ENCODE measurements around the gene SOX8. TPM values are rescaled to one million over a fixed set of nuclear protein-coding genes. Genes with fewer than 3 reads are reported as not detected.

The SOX8 gene
- total RNA-seq, 1 experiment from 2014 or later: 5.2 TPM

GRCh38 chr16:979147-979546 is 2.4 kb upstream of the SOX8 start:
- Histone ChIP-seq H3K4me1 (ENCODE audit: control insufficient read depth in 1 of 2, insufficient read depth in 2 of 2, low read length in 2 of 2) (peaks cover 0 to 5% of the 10 kb centered on the region in 2 experiments; a peak in 1 of 4 replicates), H4K20me1 (ENCODE audit: insufficient read depth) (no peaks in the 10 kb centered on the region), H3K27ac (ENCODE audit: low read depth, low read length) (no peak overlapping the region), H3K36me3 (ENCODE audit: control insufficient read depth in 1 of 2, insufficient read depth in 2 of 2, low read length in 2 of 2) (no peaks in the 10 kb centered on the region), H2AFZ (ENCODE audit: low read depth, low read length, poor library complexity, severe bottlenecking) (no peak overlapping the region), H3K79me2 (ENCODE audit: insufficient read depth, low read length) (no peaks in the 10 kb centered on the region), H3K9me3 (ENCODE audit: control insufficient read depth in 1 of 2, insufficient read depth in 1 of 2, low read depth in 1 of 2, low read length in 2 of 2) (no peaks in the 10 kb centered on the region), H3K4me2 (ENCODE audit: low read length) (no peak overlapping the region), H3K9me2 (ENCODE audit: insufficient read depth) (no peaks in the 10 kb centered on the region), H3K4me3 (replicated peaks in 1 of 2; ENCODE audit: low read depth in 1 of 2, low read length in 2 of 2) (no peak overlapping the region), H3K9ac (ENCODE audit: low read length) (no peak overlapping the region), H3K27me3 (ENCODE audit: insufficient read depth, low read length) (no peaks in the 10 kb centered on the region)
- ChIA-PET RAD21 (ENCODE audit: low non-redundant PET in 1 of 2, low total read pairs in 2 of 2, uncharacterized antibody in 2 of 2, unreplicated experiment in 2 of 2) (no interaction called here), POLR2A (no interaction called here), CTCF (no interaction called here)
- BruUV-seq (replicated peaks): no TSS peak
- intact Hi-C loops (cut with micrococcal nuclease): no loop called here
- DNase-seq (ENCODE audit: low read depth, low spot score) (no peak), ATAC-seq (no peak)
- no peak for TF ChIP-seq ZFX (IDR thresholded peaks at IDR 0.05)

GRCh38 chr16:979859-980594 is 1.5 kb upstream of the SOX8 start:
- BruUV-seq (replicated peaks): no TSS peak
- Histone ChIP-seq H3K36me3 (ENCODE audit: control insufficient read depth in 1 of 2, insufficient read depth in 2 of 2, low read length in 2 of 2) (no peaks in the 10 kb centered on the region), H3K9me3 (ENCODE audit: control insufficient read depth in 1 of 2, insufficient read depth in 1 of 2, low read depth in 1 of 2, low read length in 2 of 2) (no peaks in the 10 kb centered on the region), H3K4me1 (ENCODE audit: control insufficient read depth in 1 of 2, insufficient read depth in 2 of 2, low read length in 2 of 2) (peaks cover 0 to 1% of the 10 kb centered on the region in 2 experiments; a peak in 1 of 4 replicates), H4K20me1 (ENCODE audit: insufficient read depth) (no peaks in the 10 kb centered on the region), H3K9ac (ENCODE audit: low read length) (no peak overlapping the region), H3K79me2 (ENCODE audit: insufficient read depth, low read length) (no peaks in the 10 kb centered on the region), H2AFZ (ENCODE audit: low read depth, low read length, poor library complexity, severe bottlenecking) (no peak overlapping the region), H3K4me2 (ENCODE audit: low read length) (peak overlapping the region; percentile 86), H3K4me3 (replicated peaks in 1 of 2; ENCODE audit: low read depth in 1 of 2, low read length in 2 of 2) (peak overlapping the region in 1 of 2 experiments; percentile 66; a peak in 2 of 4 replicates), H3K27me3 (ENCODE audit: insufficient read depth, low read length) (no peaks in the 10 kb centered on the region), H3K27ac (ENCODE audit: low read depth, low read length) (no peak overlapping the region; the same call in 1 of the 2 replicates), H3K9me2 (ENCODE audit: insufficient read depth) (no peaks in the 10 kb centered on the region)
- ChIA-PET RAD21 (ENCODE audit: low non-redundant PET in 1 of 2, low total read pairs in 2 of 2, uncharacterized antibody in 2 of 2, unreplicated experiment in 2 of 2) (no interaction called here), POLR2A (no interaction called here), CTCF (no interaction called here)
- intact Hi-C loops (cut with micrococcal nuclease): no loop called here
- DNase-seq (ENCODE audit: low read depth, low spot score) (no peak), ATAC-seq (no peak)
- TF ChIP-seq SRF (IDR thresholded peaks at IDR 0.05; ENCODE audit: low read depth) (no peak), REST (IDR thresholded peaks at IDR 0.05; ENCODE audit: low read depth) (no peak), ELF1 (IDR thresholded peaks at IDR 0.05; ENCODE audit: borderline replicate concordance, low read depth) (no peak), CBX3 (IDR thresholded peaks at IDR 0.05; ENCODE audit: low read depth) (no peak), POLR2A (IDR thresholded peaks at IDR 0.05; ENCODE audit: borderline replicate concordance, extremely low read depth, insufficient read depth, insufficient read length) (no peak), RAD21 (IDR thresholded peaks at IDR 0.05; ENCODE audit: low read depth) (no peak), FOSL1 (IDR thresholded peaks at IDR 0.05; ENCODE audit: low read depth) (no peak), CTCF (IDR thresholded peaks at IDR 0.05 in 2 of 3, conservative IDR thresholded peaks at IDR 0.05 in 1 of 3; ENCODE audit: borderline replicate concordance in 1 of 3, insufficient read depth in 1 of 3, low read depth in 2 of 3, low read length in 2 of 3) (no peak)
